HFFc6 (cell line): ENCODE measurements around the gene OR4S2. TPM values are rescaled to one million over a fixed set of nuclear protein-coding genes. Genes with fewer than 3 reads are reported as not detected.

Experiments
- DNase-seq: peaks from one replicate; pipeline ENCODE4 v3.0.0-alpha.2; 2018
- H3K27ac Mint-ChIP-seq: 2 replicates; pipeline ENCODE4 v1.8.0; 2020; ENCODE audit warnings: mild to moderate bottlenecking, mixed read lengths
- H3K27me3 Mint-ChIP-seq: 2 replicates; pipeline ENCODE4 v1.8.0; 2021; ENCODE audit warnings: mild to moderate bottlenecking, moderate library complexity, mixed read lengths; ENCODE audit not compliant: insufficient read depth
- H3K36me3 Mint-ChIP-seq: 2 replicates; pipeline ENCODE4 v1.8.0; 2021; ENCODE audit warnings: low read depth, mixed read lengths
- H3K4me1 Mint-ChIP-seq: 2 replicates; pipeline ENCODE4 v1.8.0; 2020; ENCODE audit warnings: low read depth, mixed read lengths
- H3K4me3 Mint-ChIP-seq: 2 replicates; pipeline ENCODE4 v1.8.0; 2020; ENCODE audit warnings: mild to moderate bottlenecking, moderate library complexity, mixed read lengths
- H3K9me3 Mint-ChIP-seq: 2 replicates; pipeline ENCODE4 v1.8.0; 2020; ENCODE audit warnings: mild to moderate bottlenecking, mixed read lengths
- long read RNA-seq: library from polyadenylated mRNA; unstranded; transcript quantifications from one replicate; pipeline ENCODE4 v2.0.0, GENCODE V29; 2019
- total RNA-seq, 6 experiments: library from RNA; stranded (reverse); fragmentation: NEBNext Ultra II Directional; extraction: Animal tissue kit (Norgen Biotek cat#: 25700); gene quantifications; 2 replicates in 1 of 6; 3 replicates in 5 of 6; pipeline ENCODE4 v1.2.3, GENCODE V29; 2021
- TF ChIP-seq, protein P1 (sequence below): fragments of 200-600 bp; sonication (generic); IDR thresholded peaks from 2 replicates; pipeline ENCODE4 v1.5.0; 2021; ENCODE audit warnings: antibody characterized with exemption, mild to moderate bottlenecking

The OR4S2 gene, protein sequence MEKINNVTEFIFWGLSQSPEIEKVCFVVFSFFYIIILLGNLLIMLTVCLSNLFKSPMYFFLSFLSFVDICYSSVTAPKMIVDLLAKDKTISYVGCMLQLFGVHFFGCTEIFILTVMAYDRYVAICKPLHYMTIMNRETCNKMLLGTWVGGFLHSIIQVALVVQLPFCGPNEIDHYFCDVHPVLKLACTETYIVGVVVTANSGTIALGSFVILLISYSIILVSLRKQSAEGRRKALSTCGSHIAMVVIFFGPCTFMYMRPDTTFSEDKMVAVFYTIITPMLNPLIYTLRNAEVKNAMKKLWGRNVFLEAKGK
- total RNA-seq = not detected
- long read RNA-seq = 0 reads

DNA sequence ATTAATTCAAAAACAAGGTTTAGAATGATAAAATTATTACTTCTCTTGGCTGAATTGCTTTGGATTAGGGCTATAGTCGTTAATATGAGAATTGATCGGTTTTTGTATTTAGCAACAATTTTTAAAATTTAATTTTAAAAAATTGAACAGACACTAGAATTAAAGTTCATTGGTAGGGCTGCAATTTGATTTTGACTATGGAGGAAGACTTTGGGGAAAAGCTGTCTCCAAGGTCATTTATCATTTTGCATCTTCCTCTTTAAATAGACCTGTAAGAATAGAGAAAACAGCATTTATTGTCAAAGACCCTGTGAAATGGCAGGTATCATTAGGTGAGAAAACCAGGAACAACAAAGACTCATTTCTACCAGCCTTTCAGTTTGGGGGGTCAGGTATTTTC, at the start of gene OR4S2:
Gene OR4S2 (plus strand): TSS at position 301 of the 400 bp plus-strand sequence. CDS start 2,577 bp downstream, outside the sequence.
- Mint-ChIP-seq H3K4me1 (no peaks in the 10 kb centered on the region), H3K27ac (no peak within 1 kb of the TSS), H3K27me3 (no peaks in the 10 kb centered on the region), H3K36me3 (no peaks in the 10 kb centered on the region), H3K4me3 (no peak within 1 kb of the TSS), H3K9me3 (peaks cover 9% of the 10 kb centered on the region; the same call in 1 of the 2 replicates)
- TF ChIP-seq, protein P1, sequence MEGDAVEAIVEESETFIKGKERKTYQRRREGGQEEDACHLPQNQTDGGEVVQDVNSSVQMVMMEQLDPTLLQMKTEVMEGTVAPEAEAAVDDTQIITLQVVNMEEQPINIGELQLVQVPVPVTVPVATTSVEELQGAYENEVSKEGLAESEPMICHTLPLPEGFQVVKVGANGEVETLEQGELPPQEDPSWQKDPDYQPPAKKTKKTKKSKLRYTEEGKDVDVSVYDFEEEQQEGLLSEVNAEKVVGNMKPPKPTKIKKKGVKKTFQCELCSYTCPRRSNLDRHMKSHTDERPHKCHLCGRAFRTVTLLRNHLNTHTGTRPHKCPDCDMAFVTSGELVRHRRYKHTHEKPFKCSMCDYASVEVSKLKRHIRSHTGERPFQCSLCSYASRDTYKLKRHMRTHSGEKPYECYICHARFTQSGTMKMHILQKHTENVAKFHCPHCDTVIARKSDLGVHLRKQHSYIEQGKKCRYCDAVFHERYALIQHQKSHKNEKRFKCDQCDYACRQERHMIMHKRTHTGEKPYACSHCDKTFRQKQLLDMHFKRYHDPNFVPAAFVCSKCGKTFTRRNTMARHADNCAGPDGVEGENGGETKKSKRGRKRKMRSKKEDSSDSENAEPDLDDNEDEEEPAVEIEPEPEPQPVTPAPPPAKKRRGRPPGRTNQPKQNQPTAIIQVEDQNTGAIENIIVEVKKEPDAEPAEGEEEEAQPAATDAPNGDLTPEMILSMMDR = no peak
- no peak for DNase-seq

DNA sequence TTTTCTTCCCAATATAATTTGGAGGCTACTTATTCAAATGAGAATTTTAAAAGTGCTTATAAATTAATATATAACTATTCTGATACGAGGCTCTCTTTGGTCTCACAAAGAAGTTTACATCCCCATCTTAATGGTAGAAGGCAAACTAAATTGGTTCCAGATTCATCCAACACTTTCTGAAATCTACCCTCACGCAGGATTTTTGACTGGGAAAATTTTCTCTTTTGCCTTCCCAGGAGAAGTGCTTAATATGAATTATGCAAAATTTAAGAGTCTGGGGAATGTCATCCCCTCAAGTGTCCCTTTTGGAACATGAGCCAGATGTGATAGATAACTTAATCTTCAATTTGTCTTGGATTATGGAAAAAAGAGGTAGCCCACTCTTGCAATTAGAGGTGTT, 40.6 kb upstream of the OR4S2 start, which contains the start of gene OR4C11:
Gene OR4C11 (minus strand): TSS at position 101 of the 400 bp plus-strand sequence. CDS start 3,272 bp downstream, outside the sequence.
- TF ChIP-seq, protein P1 = no peak
- Mint-ChIP-seq H3K36me3 (no peaks in the 10 kb centered on the region), H3K9me3 (no peaks in the 10 kb centered on the region; the same call in 1 of the 2 replicates), H3K4me3 (no peak within 1 kb of the TSS), H3K27ac (no peak within 1 kb of the TSS), H3K4me1 (no peaks in the 10 kb centered on the region), H3K27me3 (no peaks in the 10 kb centered on the region)
- no peak for DNase-seq

DNA sequence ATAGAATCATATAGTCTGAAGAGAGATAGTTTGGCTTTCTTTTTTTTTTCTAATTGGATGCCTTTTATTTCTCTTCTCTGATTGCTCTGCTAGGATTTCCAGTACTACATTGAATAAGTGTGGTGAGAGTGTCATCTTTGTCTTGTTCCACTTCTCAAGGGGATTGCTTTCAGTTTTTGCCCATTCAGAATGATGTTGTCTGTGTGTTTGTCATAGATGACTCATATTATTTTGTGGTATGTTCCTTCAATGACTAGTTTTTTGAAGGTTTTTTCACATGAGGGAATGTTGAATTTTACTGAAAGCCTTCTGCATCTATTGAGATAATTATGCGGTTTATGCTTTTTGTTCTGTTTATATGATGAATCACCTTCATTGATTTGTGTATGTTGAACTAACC, 23.6 kb upstream of the OR4S2 start:
- Mint-ChIP-seq H3K4me3 (no peak overlapping the region), H3K36me3 (no peaks in the 10 kb centered on the region)

DNA sequence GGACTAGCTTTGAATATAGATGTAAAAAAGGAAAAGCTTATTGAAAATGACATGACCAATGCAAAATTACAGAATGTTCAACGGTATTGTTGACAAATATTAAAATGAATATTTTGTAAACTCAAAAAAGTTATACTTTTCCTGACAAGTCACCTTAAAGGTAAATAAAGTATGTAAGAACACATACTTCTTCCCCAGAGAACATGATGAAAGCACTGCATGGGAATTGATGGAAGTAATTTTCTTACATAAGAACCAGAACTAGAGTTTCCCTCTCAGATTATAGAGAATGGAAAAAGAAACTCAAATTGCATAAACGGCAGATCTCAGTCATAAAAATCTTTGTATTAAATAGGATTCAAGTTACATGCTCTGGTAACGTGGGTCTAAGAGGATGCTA, 13.3 kb upstream of the OR4S2 start, which contains the start of gene OR4P4:
Gene OR4P4 (plus strand): TSS at position 301 of the 400 bp plus-strand sequence.
- Mint-ChIP-seq H3K9me3 (no peaks in the 10 kb centered on the region; the same call in 1 of the 2 replicates), H3K27ac (no peak within 1 kb of the TSS), H3K4me1 (no peaks in the 10 kb centered on the region), H3K27me3 (no peaks in the 10 kb centered on the region), H3K36me3 (no peaks in the 10 kb centered on the region), H3K4me3 (no peak within 1 kb of the TSS)
- TF ChIP-seq, protein P1 = no peak
- no peak for DNase-seq

More for the DNA sequence above, 23.6 kb upstream of the OR4S2 start:
- Mint-ChIP-seq H3K27me3 (no peaks in the 10 kb centered on the region), H3K9me3 (peaks cover 14% of the 10 kb centered on the region), H3K4me1 (no peaks in the 10 kb centered on the region), H3K27ac (no peak overlapping the region)
- TF ChIP-seq, protein P1 = no peak
- DNase-seq = no peak

DNA sequence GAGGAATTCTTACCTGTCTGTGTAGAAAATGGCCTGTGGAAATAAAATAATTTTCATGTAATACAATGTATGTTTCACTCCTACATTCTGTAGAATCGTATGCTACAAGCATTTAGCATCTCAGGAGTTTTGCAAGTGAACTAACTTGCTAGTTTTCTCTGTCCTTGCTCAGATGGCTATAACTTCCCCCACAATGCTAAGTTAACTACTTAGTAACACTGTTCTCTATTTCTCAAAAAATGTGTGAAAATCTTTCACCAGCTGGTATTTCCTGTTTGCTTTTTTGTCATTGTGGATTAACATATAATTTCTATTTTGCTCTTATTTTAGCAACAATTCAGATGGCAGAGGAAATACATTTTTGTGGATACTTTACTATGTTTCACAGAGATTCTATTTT, 4.4 kb downstream of the OR4S2 start:
- Mint-ChIP-seq H3K27ac (no peak overlapping the region), H3K4me3 (no peak overlapping the region), H3K4me1 (no peaks in the 10 kb centered on the region), H3K27me3 (no peaks in the 10 kb centered on the region), H3K9me3 (peaks cover 6% of the 10 kb centered on the region; the same call in 1 of the 2 replicates), H3K36me3 (no peaks in the 10 kb centered on the region)
- DNase-seq = no peak
- TF ChIP-seq, protein P1 = no peak
